Activated CD4-positive, alpha-beta memory T cell treated with anti-CD3 and anti-CD28 coated beads, Interleukin-2, amount 10 ng/mL, durations not matched to agents 7 days and 5 days (primary cell): Measurements from ENCODE around the gene OPRD1. TPM values are rescaled to one million over a fixed set of nuclear protein-coding genes. Genes with fewer than 3 reads are reported as not detected.
"Not testable (repeated sequence)": the region's sequence is repeated elsewhere in the genome, so short reads cannot be mapped to it uniquely, and the experiment has no call there.

ENCODE experiments used
- CTCF ChIA-PET: fragments of 350-600 bp; sonication (Branson Sonifier 250); formaldehyde crosslinking; loops from one replicate; lab custom pipeline; 2021; ENCODE audit warnings: antibody characterized with exemption, inconsistent platforms; lab: Charles Lee
- POLR2A ChIA-PET: fragments of 350-600 bp; sonication (Branson Sonifier 250); formaldehyde crosslinking; loops from one replicate; lab custom pipeline; 2021; ENCODE audit warnings: antibody characterized with exemption; lab: Charles Lee
- DNase-seq: peaks from one replicate; pipeline ENCODE4 v3.0.0-alpha.2; 2020
- H3K27ac Mint-ChIP-seq: one replicate; pipeline ENCODE4 v1.8.0; 2021; ENCODE audit warnings: mild to moderate bottlenecking, mixed read lengths
- H3K27me3 Mint-ChIP-seq: one replicate; pipeline ENCODE4 v1.8.0; 2021; ENCODE audit warnings: mixed read lengths
- H3K36me3 Mint-ChIP-seq: one replicate; pipeline ENCODE4 v1.8.0; 2021; ENCODE audit warnings: low read depth, mixed read lengths
- H3K4me1 Mint-ChIP-seq: one replicate; pipeline ENCODE4 v1.8.0; 2021; ENCODE audit warnings: mixed read lengths
- H3K4me3 Mint-ChIP-seq: one replicate; pipeline ENCODE4 v1.8.0; 2021; ENCODE audit warnings: mild to moderate bottlenecking, mixed read lengths
- H3K9me3 Mint-ChIP-seq: one replicate; pipeline ENCODE4 v1.8.0; 2021; ENCODE audit warnings: mixed read lengths
- total RNA-seq, 2 experiments: library from RNA; stranded (reverse); gene quantifications; one replicate each; pipeline ENCODE4 v1.2.3, GENCODE V29; 2021

Gene OPRD1
- not detected for total RNA-seq

DNA sequence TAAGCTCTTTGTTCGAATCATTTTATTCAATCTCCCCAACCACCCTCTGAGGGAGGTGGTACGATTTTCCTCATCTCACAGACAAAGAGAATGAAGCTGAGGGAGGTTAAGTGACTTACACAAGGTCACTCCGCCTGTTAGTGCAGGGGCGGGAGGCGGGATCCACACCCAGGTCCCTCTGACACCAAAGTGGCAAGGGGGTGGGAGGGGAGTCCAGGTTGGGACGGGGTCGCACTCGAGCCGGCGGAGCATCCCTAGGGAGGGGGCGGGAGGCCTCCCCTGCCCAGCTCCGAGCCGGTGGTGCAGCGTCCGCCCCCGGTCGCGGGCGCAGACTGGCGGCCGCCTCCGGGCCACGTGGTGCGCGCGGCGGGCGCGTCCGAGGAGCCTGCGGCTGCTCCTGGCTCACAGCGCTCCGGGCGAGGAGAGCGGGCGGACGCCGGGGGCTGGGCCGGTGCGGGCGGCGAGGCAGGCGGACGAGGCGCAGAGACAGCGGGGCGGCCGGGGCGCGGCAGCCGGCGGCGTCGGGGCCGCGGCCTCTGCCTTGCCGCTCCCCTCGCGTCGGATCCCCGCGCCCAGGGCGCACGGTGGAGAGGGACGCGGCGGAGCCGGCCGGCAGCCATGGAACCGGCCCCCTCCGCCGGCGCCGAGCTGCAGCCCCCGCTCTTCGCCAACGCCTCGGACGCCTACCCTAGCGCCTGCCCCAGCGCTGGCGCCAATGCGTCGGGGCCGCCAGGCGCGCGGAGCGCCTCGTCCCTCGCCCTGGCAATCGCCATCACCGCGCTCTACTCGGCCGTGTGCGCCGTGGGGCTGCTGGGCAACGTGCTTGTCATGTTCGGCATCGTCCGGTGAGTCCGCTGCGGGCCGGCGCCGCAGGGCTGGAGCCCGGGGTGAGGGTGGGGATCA is at the start of gene OPRD1:
Gene OPRD1, plus strand, starts transcription at position 405 of the 903 bp plus-strand sequence. Its CDS starts 214 bp downstream, at position 619.
- Mint-ChIP-seq H3K9me3 (no peaks in the 10 kb centered on the region), H3K36me3 (no peaks in the 10 kb centered on the region), H3K4me3 (no peak within 1 kb of the TSS), H3K27me3 (peaks cover 55% of the 10 kb centered on the region), H3K27ac (no peak within 1 kb of the TSS), H3K4me1 (peaks cover 4% of the 10 kb centered on the region)
- CTCF ChIA-PET, result no interaction called here
- DNase-seq, result no peak
- POLR2A ChIA-PET, result no interaction called here

DNA sequence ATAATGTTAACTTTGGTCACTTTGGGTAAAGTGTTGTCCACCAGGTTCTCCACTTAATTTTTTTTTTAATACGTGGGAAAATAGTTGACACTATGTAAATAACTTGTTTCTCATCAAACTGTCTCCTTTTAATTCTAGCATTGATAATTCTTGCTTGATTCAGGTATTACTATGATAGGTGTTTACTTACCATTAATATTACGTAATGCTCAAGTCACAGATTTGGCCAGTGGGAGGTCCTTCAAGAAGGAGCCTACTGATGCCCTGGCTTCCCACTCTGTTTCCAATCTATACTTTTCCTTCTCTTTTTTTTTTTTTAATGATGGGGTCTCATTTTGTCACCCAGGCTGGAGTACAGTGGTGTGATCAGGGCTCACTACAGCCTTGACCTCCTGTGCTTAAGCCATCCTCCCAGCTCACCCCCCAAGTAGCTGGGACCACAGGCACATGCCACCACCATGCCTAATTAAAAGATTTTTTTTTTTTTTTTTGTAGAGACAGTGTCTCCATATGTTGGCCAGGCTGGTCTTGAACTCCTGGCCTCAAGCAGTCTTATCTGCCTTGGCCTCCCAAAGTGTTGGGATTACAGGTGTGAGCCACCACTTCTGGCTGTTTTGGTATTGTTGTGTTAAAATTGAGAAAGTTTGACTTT is 45.3 kb upstream of the OPRD1 start:
- ChIA-PET CTCF (no interaction called here), POLR2A (no interaction called here)
- peaks cover 47% of the 10 kb centered on the region for H3K36me3 Mint-ChIP-seq
- H3K4me1 Mint-ChIP-seq, result peaks cover 12% of the 10 kb centered on the region
- no peak overlapping the region for H3K4me3 Mint-ChIP-seq
- no peak for DNase-seq
- no peaks in the 10 kb centered on the region for H3K27me3 Mint-ChIP-seq
- no peaks in the 10 kb centered on the region for H3K9me3 Mint-ChIP-seq
- no peak overlapping the region for H3K27ac Mint-ChIP-seq

DNA sequence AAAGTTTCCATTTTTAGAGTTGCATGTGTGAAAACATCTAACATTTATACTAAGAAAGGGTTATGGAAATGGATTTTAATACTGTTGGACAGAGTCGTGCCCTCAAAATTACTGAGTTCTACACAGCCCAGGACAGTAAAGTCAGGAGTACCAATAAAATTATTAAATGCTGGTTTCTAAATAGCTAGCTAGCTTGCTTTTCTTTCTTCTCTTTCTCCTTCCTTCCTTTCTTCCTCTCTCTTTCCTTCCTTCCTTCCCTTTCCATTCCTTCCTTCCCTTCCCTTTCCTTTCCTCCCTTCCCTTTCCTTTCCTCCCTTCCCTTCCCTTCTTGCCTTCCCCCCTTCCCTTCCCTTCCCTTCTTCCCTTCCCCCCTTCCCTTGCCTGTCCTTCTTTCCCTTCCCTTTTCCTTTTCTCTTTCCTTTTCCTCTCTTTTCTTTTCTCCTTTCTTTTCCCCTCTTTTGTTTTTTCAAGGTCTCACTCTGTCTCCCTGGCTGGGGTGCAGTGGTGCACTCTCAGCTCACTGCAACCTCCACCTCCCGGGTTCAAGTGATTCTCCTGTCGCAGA is 41.3 kb upstream of the OPRD1 start:
- Mint-ChIP-seq H3K4me1 (peaks cover 16% of the 10 kb centered on the region), H3K36me3 (peaks cover 41% of the 10 kb centered on the region), H3K27me3 (no peaks in the 10 kb centered on the region), H3K4me3 (no peak overlapping the region), H3K27ac (no peak overlapping the region), H3K9me3 (no peaks in the 10 kb centered on the region)
- ChIA-PET POLR2A (no interaction called here), CTCF (interaction anchor here (0.7 kb wide), 1 partner anchor 32 kb away, joined by 3 read pairs; no protein-coding TSS in a partner anchor)
- DNase-seq, result no peak

DNA sequence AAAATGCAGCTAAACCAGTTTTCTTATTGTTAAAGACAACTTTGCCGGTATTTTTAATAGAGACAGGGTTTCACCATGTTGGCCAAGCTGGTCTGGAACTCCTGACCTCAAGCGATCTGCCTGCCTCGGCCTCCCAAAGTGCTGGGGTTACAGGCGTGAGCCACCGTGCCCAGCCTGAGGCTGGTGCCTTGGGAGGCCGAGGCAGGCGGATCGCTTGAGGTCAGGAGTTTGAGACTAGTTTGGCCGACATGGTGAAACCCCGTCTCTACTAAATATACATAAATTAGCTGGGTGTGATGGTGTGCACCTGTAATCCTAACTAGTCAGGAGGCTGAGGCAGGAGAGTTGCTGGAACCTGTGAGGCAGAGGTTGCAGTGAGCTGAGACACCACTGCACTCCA is 40.0 kb upstream of the OPRD1 start:
- H3K36me3 Mint-ChIP-seq, result peaks cover 30% of the 10 kb centered on the region
- H3K27ac Mint-ChIP-seq, H3K9me3 Mint-ChIP-seq, H3K27me3 Mint-ChIP-seq, DNase-seq, H3K4me3 Mint-ChIP-seq: not testable (repeated sequence)
- POLR2A ChIA-PET, result interaction anchor here (1.1 to 4.4 kb wide), 3 partner anchors 35 to 409 kb away, joined by 3 to 18 read pairs (median 4); partner anchors contain the start of gene YTHDF2
- CTCF ChIA-PET, result interaction anchor here (0.7 kb wide), 1 partner anchor 13 kb away, joined by 3 read pairs; no protein-coding TSS in a partner anchor
- H3K4me1 Mint-ChIP-seq, result peaks cover 12% of the 10 kb centered on the region

DNA sequence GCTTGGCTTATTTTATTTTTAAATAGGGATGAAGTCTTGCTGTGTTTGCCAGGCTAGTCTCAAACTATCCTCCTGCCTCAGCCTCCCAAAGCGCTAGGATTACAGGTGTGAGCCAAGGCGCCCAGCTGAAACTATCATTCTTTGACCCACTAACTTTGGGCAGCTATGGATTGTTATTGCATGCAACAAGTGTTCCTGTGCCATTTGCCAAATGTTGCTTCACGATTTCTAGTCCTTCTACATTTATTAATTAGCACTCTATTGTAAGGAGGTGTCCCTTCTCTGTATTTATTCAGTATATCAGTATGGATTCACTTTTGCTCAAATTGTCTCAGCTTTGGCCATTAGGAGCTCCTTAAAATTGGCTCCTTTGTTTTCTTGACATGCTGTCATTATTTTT is 38.9 kb upstream of the OPRD1 start:
- H3K9me3 Mint-ChIP-seq, result no peaks in the 10 kb centered on the region

DNA sequence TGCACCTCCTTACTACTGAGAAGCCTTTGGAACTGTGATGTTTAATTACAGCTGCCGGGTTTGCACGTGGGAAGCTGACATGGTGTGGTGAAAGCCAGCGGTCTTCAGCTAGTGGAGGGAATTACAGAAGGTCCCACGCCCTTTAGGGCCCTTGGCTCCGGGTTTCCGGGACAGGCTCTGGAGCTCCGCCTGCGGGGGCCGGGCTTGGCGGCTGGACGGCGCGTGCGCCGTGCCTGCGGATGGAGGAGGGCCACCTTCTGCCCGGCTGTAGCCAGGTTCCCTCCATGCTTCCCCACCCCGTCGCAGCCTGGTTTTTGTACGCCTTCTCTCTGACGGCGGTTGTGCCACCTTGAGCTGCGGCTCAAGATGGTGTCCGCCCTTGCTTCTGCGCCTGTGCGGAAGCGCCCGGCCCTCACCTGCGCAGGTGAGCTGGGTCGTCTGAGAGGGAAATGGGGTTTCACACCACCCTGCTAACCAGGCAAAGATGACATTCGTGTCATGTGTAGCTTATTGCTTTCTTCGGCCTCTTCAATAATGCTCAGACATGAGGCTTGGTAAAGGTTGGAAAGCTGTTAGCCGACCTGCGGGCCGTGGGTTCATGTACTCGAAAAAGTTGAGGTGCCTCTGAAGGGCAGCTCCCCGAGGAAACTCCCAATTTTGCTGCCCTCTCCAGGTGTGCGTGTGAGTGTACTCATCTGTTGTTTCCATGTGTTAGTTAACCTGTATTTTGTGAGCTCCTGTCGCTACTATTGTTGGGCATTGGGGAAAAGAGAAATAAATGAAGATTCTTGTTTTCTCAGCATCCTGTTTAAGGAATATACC is 36.6 kb upstream of the OPRD1 start:
- H3K36me3 Mint-ChIP-seq, result peaks cover 14% of the 10 kb centered on the region
- peak overlapping the region; percentile 66 for H3K4me3 Mint-ChIP-seq
- POLR2A ChIA-PET, result interaction anchor here (0.6 to 4.4 kb wide), 10 partner anchors 10 to 407 kb away, joined by 3 to 18 read pairs (median 7); partner anchors contain the start of genes GMEB1, RNU11, SRSF4 and TAF12
- CTCF ChIA-PET, result interaction anchor here (0.9 to 3.3 kb wide), 10 partner anchors 8 to 427 kb away, joined by 3 to 26 read pairs (median 4); partner anchors contain the start of genes GMEB1, RNU11, SRSF4 and YTHDF2
- H3K27me3 Mint-ChIP-seq, result peaks cover 6% of the 10 kb centered on the region
- DNase-seq, result peak; percentile 71
- H3K4me1 Mint-ChIP-seq, result peaks cover 10% of the 10 kb centered on the region
- H3K9me3 Mint-ChIP-seq, result no peaks in the 10 kb centered on the region
- H3K27ac Mint-ChIP-seq, result no peak overlapping the region

More for the DNA sequence above, 38.9 kb upstream of the OPRD1 start:
- H3K36me3 Mint-ChIP-seq, result peaks cover 29% of the 10 kb centered on the region
- ChIA-PET POLR2A (interaction anchor here (1.2 to 4.4 kb wide), 2 partner anchors 37 to 80 kb away, joined by 3 to 18 read pairs; partner anchors contain the start of gene YTHDF2), CTCF (interaction anchor here (1.0 kb wide), 1 partner anchor 10 kb away, joined by 3 read pairs; no protein-coding TSS in a partner anchor)
- no peak overlapping the region for H3K4me3 Mint-ChIP-seq
- H3K27me3 Mint-ChIP-seq, result no peaks in the 10 kb centered on the region
- H3K4me1 Mint-ChIP-seq, result peaks cover 12% of the 10 kb centered on the region
- no peak overlapping the region for H3K27ac Mint-ChIP-seq
- no peak for DNase-seq

DNA sequence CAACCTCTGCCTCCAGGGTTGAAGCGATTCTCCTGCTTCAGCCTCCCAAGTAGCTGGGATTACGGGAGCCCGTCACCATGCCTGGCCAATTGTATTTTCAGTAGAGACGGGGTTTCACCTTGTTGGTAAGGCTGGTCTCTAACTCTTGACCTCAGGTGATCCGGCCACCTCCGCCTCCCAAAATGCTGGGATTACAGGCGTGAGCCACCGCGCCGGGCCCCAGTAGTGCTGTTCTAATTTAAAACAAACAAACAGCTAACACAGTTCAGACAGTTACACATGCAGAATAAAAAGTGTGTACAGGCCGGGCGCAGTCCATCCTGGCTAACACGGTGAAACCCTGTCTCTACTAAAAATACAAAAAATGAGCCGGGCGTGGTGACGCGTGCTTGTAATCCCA is 35.6 kb upstream of the OPRD1 start:
- H3K36me3 Mint-ChIP-seq, result peaks cover 9% of the 10 kb centered on the region
- H3K27me3 Mint-ChIP-seq, result peaks cover 7% of the 10 kb centered on the region
- no peak overlapping the region for H3K4me3 Mint-ChIP-seq
- no peak overlapping the region for H3K27ac Mint-ChIP-seq
- DNase-seq, result no peak
- H3K9me3 Mint-ChIP-seq, result no peaks in the 10 kb centered on the region
- ChIA-PET POLR2A (interaction anchor here (2.0 to 2.3 kb wide), 2 partner anchors 14 to 108 kb away, joined by 7 to 13 read pairs; partner anchors contain the start of gene GMEB1), CTCF (interaction anchor here (1.3 to 3.3 kb wide), 4 partner anchors 9 to 135 kb away, joined by 4 to 26 read pairs (median 12); partner anchors contain the start of gene YTHDF2)
- H3K4me1 Mint-ChIP-seq, result peaks cover 10% of the 10 kb centered on the region

DNA sequence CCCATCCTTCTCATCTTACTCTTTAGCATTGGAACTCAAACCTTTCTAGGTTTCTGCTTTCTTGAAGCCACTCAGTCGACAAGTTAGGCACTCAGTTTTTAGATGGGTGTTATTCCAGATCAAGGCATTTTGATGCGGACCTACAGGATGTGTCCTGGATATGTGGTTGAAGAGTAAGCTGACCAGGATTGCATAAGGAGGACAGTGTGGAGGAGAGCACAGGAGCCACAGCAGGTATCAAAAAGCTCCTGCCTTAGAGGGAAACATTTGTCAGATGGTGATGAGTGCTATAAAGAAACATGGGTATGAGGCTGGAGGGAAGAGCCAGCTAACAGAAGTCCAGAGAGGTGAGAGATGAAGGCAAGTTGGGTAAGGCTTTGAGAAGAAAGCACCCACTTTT is 33.9 kb upstream of the OPRD1 start:
- Mint-ChIP-seq H3K36me3 (peaks cover 3% of the 10 kb centered on the region), H3K4me1 (peaks cover 10% of the 10 kb centered on the region), H3K27me3 (peaks cover 7% of the 10 kb centered on the region), H3K9me3 (no peaks in the 10 kb centered on the region), H3K27ac (no peak overlapping the region), H3K4me3 (no peak overlapping the region)
- DNase-seq, result no peak
- POLR2A ChIA-PET, result interaction anchor here (1.0 kb wide), 1 partner anchor 15 kb away, joined by 3 read pairs; no protein-coding TSS in a partner anchor
- CTCF ChIA-PET, result interaction anchor here (1.1 kb wide), 1 partner anchor 99 kb away, joined by 5 read pairs; no protein-coding TSS in a partner anchor

DNA sequence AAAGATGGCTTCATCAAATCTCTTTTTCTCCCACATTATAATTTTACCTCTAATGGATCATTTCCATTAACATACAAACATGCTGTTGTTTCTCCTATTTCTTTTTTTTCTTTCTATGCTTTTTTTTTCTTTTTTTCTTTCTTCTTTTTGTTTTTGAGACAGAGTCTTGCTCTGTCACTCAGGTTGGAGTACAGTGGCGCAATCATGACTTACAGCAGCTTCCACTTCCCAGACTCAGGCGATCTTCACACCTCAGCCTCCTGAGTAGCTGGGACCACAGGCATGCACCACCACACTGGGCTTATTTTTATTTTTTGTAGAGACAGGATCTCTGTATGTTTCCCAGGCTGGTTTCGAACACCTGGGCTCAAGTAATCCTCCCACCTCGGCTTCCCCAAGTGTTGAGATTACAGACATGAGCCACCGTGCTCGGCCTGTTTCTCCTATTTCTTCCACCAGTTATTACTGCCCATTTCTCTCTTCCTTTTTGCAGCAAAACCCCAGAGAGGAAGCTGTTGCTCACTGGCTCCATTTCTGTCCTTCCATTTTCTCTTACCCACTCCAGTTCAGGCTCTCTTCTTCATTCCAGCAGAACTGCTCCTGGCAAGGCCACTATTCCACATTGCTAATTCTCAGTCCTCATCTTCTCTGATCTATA is 32.1 kb upstream of the OPRD1 start:
- Mint-ChIP-seq H3K4me3 (no peak overlapping the region), H3K9me3 (no peaks in the 10 kb centered on the region), H3K27me3 (peaks cover 7% of the 10 kb centered on the region), H3K36me3 (no peaks in the 10 kb centered on the region), H3K4me1 (peaks cover 8% of the 10 kb centered on the region), H3K27ac (no peak overlapping the region)
- POLR2A ChIA-PET, result no interaction called here
- DNase-seq, result no peak
- CTCF ChIA-PET, result no interaction called here

DNA sequence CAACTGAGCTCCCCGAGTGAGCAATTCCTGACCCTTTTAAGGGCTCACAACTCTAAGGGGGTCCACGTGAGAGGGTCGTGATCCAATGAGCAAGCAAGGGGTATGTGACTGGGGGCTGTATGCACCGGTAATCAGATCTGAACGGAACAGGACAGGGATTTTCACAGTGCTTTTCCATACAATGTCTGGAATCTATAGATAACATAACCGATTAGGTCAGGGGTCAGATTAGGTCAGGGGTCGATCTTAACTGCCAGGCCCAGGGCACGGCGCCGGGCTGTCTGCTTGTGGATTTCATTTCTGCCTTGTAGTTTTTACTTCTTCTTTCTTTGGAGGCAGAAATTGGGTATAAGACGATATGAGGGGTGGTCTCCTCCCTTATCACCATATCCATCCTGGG is 30.7 kb upstream of the OPRD1 start:
- CTCF ChIA-PET, result no interaction called here
- Mint-ChIP-seq H3K27ac (no peak overlapping the region), H3K4me3 (no peak overlapping the region), H3K36me3 (no peaks in the 10 kb centered on the region), H3K27me3 (peaks cover 12% of the 10 kb centered on the region), H3K4me1 (peaks cover 7% of the 10 kb centered on the region), H3K9me3 (no peaks in the 10 kb centered on the region)
- POLR2A ChIA-PET, result no interaction called here
- DNase-seq, result no peak

DNA sequence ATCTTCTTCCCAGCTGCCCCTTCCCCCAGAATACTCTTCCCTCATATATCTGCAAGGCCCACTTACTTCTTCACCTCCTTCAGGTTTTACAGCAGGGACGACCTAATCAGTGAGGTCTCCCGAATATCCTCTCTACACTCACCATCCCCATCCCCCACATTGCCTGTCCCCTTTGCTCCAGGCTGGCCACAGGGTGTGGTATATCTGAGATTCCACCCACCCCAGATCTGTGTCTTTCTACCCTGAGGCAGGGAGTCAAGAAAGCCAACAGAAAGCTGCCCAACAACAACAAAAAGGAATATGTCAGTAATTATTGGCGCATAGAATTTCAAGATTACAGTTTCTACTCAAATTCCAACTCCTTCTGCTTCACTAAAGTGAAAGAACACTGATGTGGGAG is 30.0 kb upstream of the OPRD1 start:
- H3K9me3 Mint-ChIP-seq, result no peaks in the 10 kb centered on the region
- no peak overlapping the region for H3K27ac Mint-ChIP-seq
- peaks cover 7% of the 10 kb centered on the region for H3K4me1 Mint-ChIP-seq
- peaks cover 12% of the 10 kb centered on the region for H3K27me3 Mint-ChIP-seq
- H3K36me3 Mint-ChIP-seq, result no peaks in the 10 kb centered on the region
- CTCF ChIA-PET, result interaction anchor here (0.6 to 6.4 kb wide), 3 partner anchors 87 to 400 kb away, joined by 3 to 99 read pairs (median 3); no protein-coding TSS in a partner anchor
- DNase-seq, result no peak
- H3K4me3 Mint-ChIP-seq, result no peak overlapping the region
- POLR2A ChIA-PET, result interaction anchor here (1.2 kb wide), 1 partner anchor 95 kb away, joined by 3 read pairs; no protein-coding TSS in a partner anchor
